ENCODE data around the gene ZFX. TPM values are rescaled to one million over a fixed set of nuclear protein-coding genes. Genes with fewer than 3 reads are reported as not detected.

The ZFX gene
- total RNA-seq, 1 experiment from 2014 or later = 63.9 TPM

DNA sequence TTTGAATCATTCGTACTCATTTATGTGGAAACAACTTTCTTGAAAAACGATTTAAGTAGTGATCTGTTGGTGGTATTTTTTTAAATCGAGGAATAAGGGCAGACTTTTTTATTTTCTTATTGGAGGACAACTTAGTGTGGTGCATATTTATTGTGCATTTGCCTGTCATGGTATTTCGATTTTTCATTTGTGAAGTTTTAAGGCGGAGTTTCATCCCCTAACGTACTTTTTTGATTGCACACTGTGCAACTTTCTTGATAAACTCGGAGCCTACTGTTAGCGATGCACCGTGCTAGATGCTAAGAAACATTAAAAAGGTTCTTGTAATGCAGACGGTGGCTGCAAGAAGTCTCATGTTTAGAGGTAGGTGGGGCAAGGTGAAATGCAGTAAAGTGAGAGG lies 1.4 kb downstream of the ZFX start:
- Histone ChIP-seq H3K4me3 (ENCODE audit: low read depth, low read length, poor library complexity, severe bottlenecking) (peak overlapping the region; percentile 75), H3K9me3 (ENCODE audit: low read depth, low read length, poor library complexity, severe bottlenecking) (no peaks in the 10 kb centered on the region), H3K27ac (ENCODE audit: low read depth, low read length, poor library complexity, severe bottlenecking) (peak overlapping the region; percentile 97), H3K27me3 (replicated peaks; ENCODE audit: insufficient read depth, low read depth, low read length, poor library complexity) (no peaks in the 10 kb centered on the region), H3K36me3 (ENCODE audit: insufficient read depth, low read length, poor library complexity, severe bottlenecking) (peaks cover 8% of the 10 kb centered on the region), H3K4me1 (ENCODE audit: insufficient read depth, low read length, poor library complexity, severe bottlenecking) (peaks cover 49% of the 10 kb centered on the region)
- POLR2A ChIA-PET (ENCODE audit: low non-redundant PET) = interaction anchor here (0.6 kb wide), 1 partner anchor 123 kb away, joined by 3 read pairs; no protein-coding TSS in a partner anchor
- TSS peak; percentile 36 for BruUV-seq (replicated peaks)
- intact Hi-C loops (cut with micrococcal nuclease; ENCODE audit: unreplicated experiment) = no loop called here
- CTCF ChIA-PET = no interaction called here
- DNase-seq (ENCODE audit: low spot score) = no peak
- no peak for TF ChIP-seq EZH2 (IDR thresholded peaks at IDR 0.05; ENCODE audit: borderline replicate concordance, low read depth, low read length, poor library complexity, severe bottlenecking)
- TF ChIP-seq, protein P1, sequence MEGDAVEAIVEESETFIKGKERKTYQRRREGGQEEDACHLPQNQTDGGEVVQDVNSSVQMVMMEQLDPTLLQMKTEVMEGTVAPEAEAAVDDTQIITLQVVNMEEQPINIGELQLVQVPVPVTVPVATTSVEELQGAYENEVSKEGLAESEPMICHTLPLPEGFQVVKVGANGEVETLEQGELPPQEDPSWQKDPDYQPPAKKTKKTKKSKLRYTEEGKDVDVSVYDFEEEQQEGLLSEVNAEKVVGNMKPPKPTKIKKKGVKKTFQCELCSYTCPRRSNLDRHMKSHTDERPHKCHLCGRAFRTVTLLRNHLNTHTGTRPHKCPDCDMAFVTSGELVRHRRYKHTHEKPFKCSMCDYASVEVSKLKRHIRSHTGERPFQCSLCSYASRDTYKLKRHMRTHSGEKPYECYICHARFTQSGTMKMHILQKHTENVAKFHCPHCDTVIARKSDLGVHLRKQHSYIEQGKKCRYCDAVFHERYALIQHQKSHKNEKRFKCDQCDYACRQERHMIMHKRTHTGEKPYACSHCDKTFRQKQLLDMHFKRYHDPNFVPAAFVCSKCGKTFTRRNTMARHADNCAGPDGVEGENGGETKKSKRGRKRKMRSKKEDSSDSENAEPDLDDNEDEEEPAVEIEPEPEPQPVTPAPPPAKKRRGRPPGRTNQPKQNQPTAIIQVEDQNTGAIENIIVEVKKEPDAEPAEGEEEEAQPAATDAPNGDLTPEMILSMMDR (conservative IDR thresholded peaks at IDR 0.05; ENCODE audit: low read depth, low read length) = no peak

DNA sequence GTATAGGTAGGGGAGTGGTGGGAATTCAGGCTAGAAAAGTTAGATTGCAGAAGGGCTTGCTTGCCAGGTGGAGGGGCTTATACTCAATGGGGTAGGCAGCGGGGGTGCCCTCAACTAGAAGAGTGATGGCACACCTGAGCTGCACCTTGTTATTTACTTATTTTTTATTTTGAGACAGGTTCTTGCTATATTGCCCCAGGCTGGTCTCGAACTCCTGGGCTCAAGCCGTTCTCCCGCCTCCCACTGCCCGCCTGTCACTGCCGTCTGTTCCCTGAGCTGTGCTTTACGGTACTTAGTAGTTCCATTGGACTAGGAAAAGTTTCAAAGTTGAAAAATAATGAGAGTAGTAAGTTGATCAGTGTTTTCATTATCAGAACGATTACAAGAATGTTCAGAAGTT lies 2.0 kb downstream of the ZFX start:
- Histone ChIP-seq H3K4me1 (ENCODE audit: insufficient read depth, low read length, poor library complexity, severe bottlenecking) (peaks cover 43% of the 10 kb centered on the region), H3K4me3 (ENCODE audit: low read depth, low read length, poor library complexity, severe bottlenecking) (peak overlapping the region; percentile 75), H3K27me3 (replicated peaks; ENCODE audit: insufficient read depth, low read depth, low read length, poor library complexity) (no peaks in the 10 kb centered on the region), H3K27ac (ENCODE audit: low read depth, low read length, poor library complexity, severe bottlenecking) (peak overlapping the region; percentile 97), H3K36me3 (ENCODE audit: insufficient read depth, low read length, poor library complexity, severe bottlenecking) (peaks cover 8% of the 10 kb centered on the region), H3K9me3 (ENCODE audit: low read depth, low read length, poor library complexity, severe bottlenecking) (no peaks in the 10 kb centered on the region)
- ChIA-PET POLR2A (ENCODE audit: low non-redundant PET) (no interaction called here), CTCF (no interaction called here)
- TF ChIP-seq, protein P1 (conservative IDR thresholded peaks at IDR 0.05; ENCODE audit: low read depth, low read length) = no peak
- TF ChIP-seq EZH2 (IDR thresholded peaks at IDR 0.05; ENCODE audit: borderline replicate concordance, low read depth, low read length, poor library complexity, severe bottlenecking) = no peak
- intact Hi-C loops (cut with micrococcal nuclease; ENCODE audit: unreplicated experiment) = no loop called here
- no peak for DNase-seq (ENCODE audit: low spot score)
- no TSS peak for BruUV-seq (replicated peaks)

DNA sequence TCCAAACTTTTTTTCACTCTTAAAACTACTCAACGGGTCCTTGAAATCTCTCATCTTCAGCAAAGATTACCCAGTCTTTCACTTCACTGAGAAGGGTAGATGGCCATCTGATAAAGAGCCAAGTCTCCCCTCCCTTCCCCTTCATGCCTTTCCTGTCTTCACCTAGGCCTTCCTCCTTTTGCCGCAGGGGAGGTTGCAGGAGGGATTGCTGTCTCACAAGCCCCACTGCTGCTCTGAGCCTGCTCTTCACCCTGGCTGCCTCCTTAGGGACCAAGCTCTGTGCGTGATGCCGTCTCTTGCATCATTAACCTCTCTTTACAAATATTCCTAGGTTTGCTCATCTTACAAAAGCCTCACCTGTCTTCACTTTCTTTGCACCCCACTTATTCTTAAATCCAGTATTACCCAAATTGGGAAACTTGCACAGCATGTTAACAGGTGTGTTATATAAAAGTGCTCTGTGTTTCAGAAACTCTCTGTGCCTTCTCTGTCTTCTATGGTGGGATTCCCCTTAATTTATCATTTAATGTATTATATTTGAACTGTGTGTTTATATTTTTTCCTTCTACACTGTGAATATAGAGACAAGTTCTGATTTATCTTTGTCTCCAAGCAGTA lies 3.8 kb downstream of the ZFX start:
- BruUV-seq (replicated peaks) = no TSS peak
- peaks cover 32% of the 10 kb centered on the region for H3K4me1 ChIP-seq (ENCODE audit: insufficient read depth, low read length, poor library complexity, severe bottlenecking)
- peak; percentile 35 for DNase-seq (ENCODE audit: low spot score)
- POLR2A ChIA-PET (ENCODE audit: low non-redundant PET) = no interaction called here
- H3K27me3 ChIP-seq (replicated peaks; ENCODE audit: insufficient read depth, low read depth, low read length, poor library complexity) = no peaks in the 10 kb centered on the region
- H3K27ac ChIP-seq (ENCODE audit: low read depth, low read length, poor library complexity, severe bottlenecking) = no peak overlapping the region
- no peaks in the 10 kb centered on the region for H3K9me3 ChIP-seq (ENCODE audit: low read depth, low read length, poor library complexity, severe bottlenecking)
- TF ChIP-seq EZH2 (IDR thresholded peaks at IDR 0.05; ENCODE audit: borderline replicate concordance, low read depth, low read length, poor library complexity, severe bottlenecking) = no peak
- TF ChIP-seq, protein P1 (conservative IDR thresholded peaks at IDR 0.05; ENCODE audit: low read depth, low read length) = no peak
- intact Hi-C loops (cut with micrococcal nuclease; ENCODE audit: unreplicated experiment) = no loop called here
- H3K4me3 ChIP-seq (ENCODE audit: low read depth, low read length, poor library complexity, severe bottlenecking) = no peak overlapping the region
- CTCF ChIA-PET = no interaction called here
- H3K36me3 ChIP-seq (ENCODE audit: insufficient read depth, low read length, poor library complexity, severe bottlenecking) = peaks cover 8% of the 10 kb centered on the region
